ENCODE measurements around the gene FLOT2.
"Not testable (repeated sequence)": the region's sequence is repeated elsewhere in the genome, so short reads cannot be mapped to it uniquely, and the experiment has no call there.

Gene FLOT2

DNA sequence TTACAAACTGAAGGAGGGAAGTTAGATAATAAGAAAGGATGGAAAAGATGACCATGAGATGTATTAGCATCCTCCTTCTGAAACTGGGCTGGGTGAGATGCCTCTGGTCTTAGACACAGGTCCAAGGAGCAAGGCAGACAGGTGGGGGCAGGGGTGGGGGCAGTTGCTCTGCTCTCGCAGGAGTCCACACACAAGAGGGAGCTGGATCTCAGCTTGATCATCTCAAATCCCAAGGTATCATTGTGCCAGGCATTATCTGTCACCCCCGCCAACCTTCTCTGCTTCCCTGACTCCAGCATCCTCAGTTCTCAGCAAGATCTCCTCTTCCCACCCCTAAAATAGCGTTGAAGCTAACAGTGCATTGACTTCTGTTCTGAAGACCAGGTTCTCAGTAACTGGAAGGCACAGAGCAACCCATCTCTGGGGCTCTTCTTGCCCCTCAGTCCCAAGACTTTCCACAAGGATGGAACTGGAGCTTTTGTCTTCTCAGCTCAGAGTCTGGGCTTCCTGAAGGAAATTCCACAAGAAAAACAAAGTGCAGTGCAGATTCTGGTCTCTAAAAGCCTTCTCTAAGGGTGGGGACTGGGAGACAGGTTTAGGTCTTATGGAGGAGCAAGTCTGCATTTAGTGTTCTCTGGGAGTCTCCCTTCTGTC, 1.6 kb downstream of the FLOT2 start:
- peak overlapping the region; percentile 71 for H3K9ac ChIP-seq (ENCODE audit: insufficient read length)
- TF ChIP-seq EZH2 (IDR thresholded peaks at IDR 0.05) (no peak), POLR2AphosphoS5 (IDR thresholded peaks at IDR 0.05; ENCODE audit: borderline replicate concordance, low read depth, low read length) (no peak), FOXP2 (optimal IDR thresholded peaks at IDR 0.05; ENCODE audit: control extremely low read depth, extremely low read length, insufficient read depth) (no peak)
- H3K36me3 ChIP-seq (ENCODE audit: insufficient read depth, low read length): peaks cover 7% of the 10 kb centered on the region
- DNase-seq (ENCODE audit: low read depth, low spot score): no peak
- H3K9me3 ChIP-seq (ENCODE audit: low read depth, low read length): no peaks in the 10 kb centered on the region
- peak overlapping the region; percentile 83 for H3K4me3 ChIP-seq
- H3K27ac ChIP-seq: peak overlapping the region; percentile 85

DNA sequence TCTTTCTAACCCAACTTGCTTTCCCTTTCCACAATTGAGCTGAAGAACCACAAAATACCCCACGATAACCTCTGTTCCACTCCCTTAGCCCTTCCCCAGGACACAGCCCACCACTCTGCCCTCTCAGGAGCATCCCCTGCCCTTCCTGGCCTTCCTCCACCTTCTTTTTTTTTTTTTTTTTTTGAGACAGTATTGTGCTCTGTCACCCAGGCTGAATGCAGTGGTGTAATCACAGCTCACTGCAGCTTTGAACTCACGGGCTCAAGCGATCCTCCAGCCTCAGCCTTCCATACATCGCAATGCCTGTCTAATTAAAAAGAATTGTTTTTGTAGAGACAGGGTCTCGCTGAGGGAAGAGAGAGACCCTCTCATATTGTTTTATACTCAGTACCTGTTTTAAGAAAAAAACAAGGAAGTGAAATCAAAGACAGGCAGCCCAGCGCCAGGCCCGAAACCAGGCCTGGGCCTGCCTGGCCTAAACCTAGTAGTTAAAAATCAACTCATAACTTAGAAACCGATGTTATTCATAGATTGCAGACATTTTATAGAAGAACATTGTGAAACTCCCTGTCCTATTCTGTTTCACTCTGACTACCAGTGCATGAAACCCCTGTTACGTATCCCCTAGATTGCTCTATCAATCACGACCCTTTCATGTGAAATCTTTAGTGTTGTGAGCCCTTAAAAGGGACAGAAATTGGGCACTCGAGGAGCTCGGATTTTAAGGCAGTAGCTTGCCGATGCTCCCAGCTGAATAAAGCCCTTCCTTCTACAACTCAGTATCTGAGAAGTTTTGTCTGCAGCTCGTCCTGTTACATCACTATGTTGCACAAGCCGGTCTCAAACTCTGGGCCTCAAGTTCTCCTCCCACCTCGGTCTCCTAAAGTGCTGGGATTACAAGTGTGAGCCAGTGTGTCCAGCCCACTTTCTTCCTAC, 4.0 kb downstream of the FLOT2 start:
- DNase-seq (ENCODE audit: low read depth, low spot score); H3K9me3 ChIP-seq (ENCODE audit: low read depth, low read length); H3K4me3 ChIP-seq; H3K36me3 ChIP-seq (ENCODE audit: insufficient read depth, low read length); H3K9ac ChIP-seq (ENCODE audit: insufficient read length); H3K27ac ChIP-seq: not testable (repeated sequence)

DNA sequence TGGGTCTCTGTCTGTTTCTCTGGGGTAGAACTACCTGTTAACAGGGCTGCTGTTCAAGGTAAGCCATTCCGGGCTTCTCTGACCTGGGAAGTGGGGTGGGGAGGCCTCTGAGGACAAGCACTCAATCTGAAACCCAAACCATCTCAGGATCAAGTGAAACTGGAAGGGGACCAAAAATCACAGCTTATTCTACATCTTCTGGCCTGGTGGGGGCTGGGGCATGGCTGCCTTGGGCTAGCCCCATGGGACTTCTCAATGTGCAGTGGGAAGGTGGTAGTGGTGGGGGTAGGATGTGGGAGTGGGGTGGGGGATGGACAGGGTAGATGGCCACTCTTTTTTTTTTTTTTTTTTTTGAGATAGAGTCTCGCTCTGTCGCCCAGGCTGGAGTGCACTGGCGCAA, 5.5 kb downstream of the FLOT2 start:
- H3K9me3 ChIP-seq (ENCODE audit: low read depth, low read length): no peaks in the 10 kb centered on the region
- H3K36me3 ChIP-seq (ENCODE audit: insufficient read depth, low read length): no peaks in the 10 kb centered on the region
- DNase-seq (ENCODE audit: low read depth, low spot score): no peak
- H3K4me3 ChIP-seq: no peak overlapping the region
- TF ChIP-seq EZH2 (IDR thresholded peaks at IDR 0.05) (no peak), POLR2AphosphoS5 (IDR thresholded peaks at IDR 0.05; ENCODE audit: borderline replicate concordance, low read depth, low read length) (no peak), FOXP2 (optimal IDR thresholded peaks at IDR 0.05; ENCODE audit: control extremely low read depth, extremely low read length, insufficient read depth) (no peak)
- no peak overlapping the region for H3K9ac ChIP-seq (ENCODE audit: insufficient read length)
- no peak overlapping the region for H3K27ac ChIP-seq

DNA sequence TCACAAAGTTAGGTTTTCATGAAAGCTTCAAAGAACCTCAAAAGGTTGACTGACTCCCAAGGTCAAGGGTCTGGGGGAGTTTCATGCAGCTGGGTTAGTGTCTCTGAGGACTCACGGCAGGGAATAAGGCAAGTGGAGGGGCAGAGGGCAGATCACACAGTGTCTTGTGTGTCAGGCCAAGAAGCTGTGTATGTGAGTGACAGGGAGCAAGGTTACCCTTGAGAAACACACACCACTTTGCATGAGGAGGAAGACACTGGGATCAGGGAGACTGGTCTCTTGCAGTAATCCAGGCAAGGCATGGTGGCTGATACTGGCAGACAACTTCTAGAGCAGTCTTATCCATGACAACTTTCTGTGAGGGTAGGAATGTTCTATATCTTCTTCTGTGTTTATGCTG, 6.3 kb downstream of the FLOT2 start:
- Histone ChIP-seq H3K27ac (no peak overlapping the region; the same call in 1 of the 2 replicates), H3K4me3 (no peak overlapping the region), H3K36me3 (ENCODE audit: insufficient read depth, low read length) (no peaks in the 10 kb centered on the region), H3K9me3 (ENCODE audit: low read depth, low read length) (no peaks in the 10 kb centered on the region), H3K9ac (ENCODE audit: insufficient read length) (no peak overlapping the region)
- TF ChIP-seq FOXP2 (optimal IDR thresholded peaks at IDR 0.05; ENCODE audit: control extremely low read depth, extremely low read length, insufficient read depth) (no peak), EZH2 (IDR thresholded peaks at IDR 0.05) (no peak), POLR2AphosphoS5 (IDR thresholded peaks at IDR 0.05; ENCODE audit: borderline replicate concordance, low read depth, low read length) (no peak)
- no peak for DNase-seq (ENCODE audit: low read depth, low spot score)

DNA sequence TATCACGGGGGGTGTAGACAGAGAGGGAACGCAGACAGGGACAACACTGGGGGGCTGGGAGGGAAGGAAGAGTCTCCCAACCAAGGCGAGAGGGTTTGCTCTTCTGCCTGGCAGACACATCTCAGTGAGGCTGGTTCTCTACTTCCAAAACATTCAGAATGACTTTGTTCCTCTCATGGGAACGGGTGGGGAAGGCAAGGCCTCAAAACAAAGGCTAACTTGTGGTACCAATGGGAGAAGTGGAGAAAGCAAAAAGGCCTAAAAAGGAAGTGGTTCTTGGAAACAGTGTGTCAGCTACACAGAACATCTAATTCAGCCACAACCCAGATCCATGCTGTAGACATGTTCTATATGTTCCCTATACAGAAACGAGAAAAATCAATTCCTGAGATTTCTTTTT, 7.5 kb downstream of the FLOT2 start:
- no peak for DNase-seq (ENCODE audit: low read depth, low spot score)
- TF ChIP-seq POLR2AphosphoS5 (IDR thresholded peaks at IDR 0.05; ENCODE audit: borderline replicate concordance, low read depth, low read length) (no peak), FOXP2 (optimal IDR thresholded peaks at IDR 0.05; ENCODE audit: control extremely low read depth, extremely low read length, insufficient read depth) (no peak), EZH2 (IDR thresholded peaks at IDR 0.05) (no peak)
- no peaks in the 10 kb centered on the region for H3K36me3 ChIP-seq (ENCODE audit: insufficient read depth, low read length)
- no peak overlapping the region for H3K4me3 ChIP-seq
- H3K9ac ChIP-seq (ENCODE audit: insufficient read length): no peak overlapping the region
- H3K27ac ChIP-seq: no peak overlapping the region
- H3K9me3 ChIP-seq (ENCODE audit: low read depth, low read length): no peaks in the 10 kb centered on the region

DNA sequence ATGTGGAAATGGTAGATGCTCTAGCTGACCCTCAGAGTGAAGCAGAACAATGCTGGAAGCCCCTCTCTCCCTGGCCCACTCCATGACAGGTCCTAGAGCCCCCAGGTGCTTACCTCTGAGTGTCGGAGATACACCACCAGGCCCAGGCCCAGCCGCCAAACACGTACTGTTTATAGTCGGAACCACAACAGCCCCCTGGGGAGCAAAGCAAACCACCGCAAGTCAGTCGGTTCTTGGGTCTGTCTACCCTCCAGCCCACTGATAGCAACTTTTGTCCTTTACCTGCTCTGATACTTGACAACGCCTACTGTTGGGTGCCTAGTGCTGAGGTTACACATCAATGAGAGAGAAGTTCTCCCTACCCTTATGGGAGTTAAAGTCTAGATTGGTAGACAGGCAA, 8.7 kb downstream of the FLOT2 start:
- Histone ChIP-seq H3K9me3 (ENCODE audit: low read depth, low read length) (no peaks in the 10 kb centered on the region), H3K9ac (ENCODE audit: insufficient read length) (no peak overlapping the region), H3K27ac (no peak overlapping the region), H3K4me3 (no peak overlapping the region), H3K36me3 (ENCODE audit: insufficient read depth, low read length) (no peaks in the 10 kb centered on the region)
- TF ChIP-seq FOXP2 (optimal IDR thresholded peaks at IDR 0.05; ENCODE audit: control extremely low read depth, extremely low read length, insufficient read depth): no peak
- no peak for TF ChIP-seq EZH2 (IDR thresholded peaks at IDR 0.05)
- no peak for TF ChIP-seq POLR2AphosphoS5 (IDR thresholded peaks at IDR 0.05; ENCODE audit: borderline replicate concordance, low read depth, low read length)
- no peak for DNase-seq (ENCODE audit: low read depth, low spot score)

DNA sequence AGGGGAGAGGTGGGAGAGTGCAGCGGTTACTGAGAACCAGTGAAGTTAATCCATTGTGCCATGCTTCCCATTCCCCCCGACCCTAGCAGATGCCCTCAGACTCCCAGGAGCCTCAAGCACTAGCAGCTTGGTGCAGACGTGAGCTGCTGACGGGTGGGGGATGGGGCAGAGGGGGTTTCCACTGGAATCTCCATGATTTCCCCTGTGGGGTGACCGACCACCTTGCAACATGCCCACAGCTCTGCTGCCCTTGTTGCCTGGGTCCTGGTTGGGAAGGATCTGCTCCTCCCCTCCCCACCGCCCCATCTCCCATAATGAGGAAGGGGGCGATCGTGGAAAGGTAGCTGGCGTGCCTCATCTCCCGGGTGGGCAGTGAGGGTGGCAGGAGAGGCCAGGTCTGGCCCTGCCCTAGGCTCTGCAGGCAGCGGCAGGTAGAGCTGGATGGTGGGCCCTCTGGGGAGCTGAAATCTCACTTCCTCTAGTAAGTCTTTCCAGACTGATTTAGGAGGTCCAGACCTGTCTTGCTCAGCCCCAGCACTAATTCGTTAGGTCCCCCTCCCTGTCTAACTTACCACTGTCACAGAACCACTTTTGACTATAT, 9.6 kb downstream of the FLOT2 start:
- H3K9me3 ChIP-seq (ENCODE audit: low read depth, low read length): no peaks in the 10 kb centered on the region
- no peak for TF ChIP-seq FOXP2 (optimal IDR thresholded peaks at IDR 0.05; ENCODE audit: control extremely low read depth, extremely low read length, insufficient read depth)
- H3K4me3 ChIP-seq: no peak overlapping the region
- H3K36me3 ChIP-seq (ENCODE audit: insufficient read depth, low read length): no peaks in the 10 kb centered on the region
- DNase-seq (ENCODE audit: low read depth, low spot score): no peak
- no peak overlapping the region for H3K27ac ChIP-seq
- no peak overlapping the region for H3K9ac ChIP-seq (ENCODE audit: insufficient read length)

DNA sequence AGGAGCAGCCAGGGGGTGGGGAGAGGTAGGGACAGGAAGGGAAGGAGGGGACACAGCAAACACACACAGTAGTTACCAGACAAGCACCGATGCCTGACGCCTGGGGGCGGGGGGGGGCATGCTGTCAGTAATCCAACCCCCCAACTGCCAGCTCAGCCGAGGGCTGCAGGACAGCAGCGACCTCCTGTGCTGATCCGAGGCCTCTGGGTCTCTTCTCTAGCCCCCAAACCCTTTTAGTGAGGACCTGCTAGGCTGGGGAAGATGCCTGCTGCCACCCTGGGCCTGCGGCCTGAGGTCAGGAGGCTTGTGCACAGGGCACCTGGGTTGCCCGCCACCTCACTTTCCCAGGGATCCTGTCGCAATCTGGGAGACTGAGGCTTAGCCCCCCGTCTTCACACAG, 11.6 kb downstream of the FLOT2 start:
- H3K36me3 ChIP-seq (ENCODE audit: insufficient read depth, low read length): no peaks in the 10 kb centered on the region
- no peak overlapping the region for H3K9ac ChIP-seq (ENCODE audit: insufficient read length)
- H3K9me3 ChIP-seq (ENCODE audit: low read depth, low read length): no peaks in the 10 kb centered on the region
- TF ChIP-seq EZH2 (IDR thresholded peaks at IDR 0.05) (no peak), FOXP2 (optimal IDR thresholded peaks at IDR 0.05; ENCODE audit: control extremely low read depth, extremely low read length, insufficient read depth) (no peak), POLR2AphosphoS5 (IDR thresholded peaks at IDR 0.05; ENCODE audit: borderline replicate concordance, low read depth, low read length) (no peak)
- DNase-seq (ENCODE audit: low read depth, low spot score): no peak
- no peak overlapping the region for H3K4me3 ChIP-seq
- no peak overlapping the region for H3K27ac ChIP-seq
